Lower leg skin (tissue), 4 donors: ENCODE data around the gene CD300H. TPM values are rescaled to one million over a fixed set of nuclear protein-coding genes. Genes with fewer than 3 reads are reported as not detected.

ENCODE experiments used
- DNase-seq, 2 donors: peaks; one replicate each; pipeline ENCODE4 v3.0.0-alpha.2; 2019; ENCODE audit warnings: low spot score in 2 of 2
- H3K4me3 ChIP-seq: fragments of 200-600 bp; sonication (generic); 2 replicates; pipeline ENCODE4 v1.5.1; 2017; ENCODE audit warnings: mild to moderate bottlenecking, low read depth; ENCODE audit not compliant: poor library complexity, severe bottlenecking
- CTCF ChIP-seq, 3 donors: fragments of 450-650 bp; IDR thresholded peaks; one replicate each; pipeline ENCODE4 v1.5.1; 2016; ENCODE audit warnings: antibody characterized with exemption in 3 of 3, mild to moderate bottlenecking in 3 of 3, moderate library complexity in 2 of 3
- POLR2A ChIP-seq, 2 donors: fragments of 450-650 bp; IDR thresholded peaks; one replicate each; pipeline ENCODE4 v1.6.1; 2016 to 2017; ENCODE audit warnings: antibody characterized with exemption in 2 of 2, mild to moderate bottlenecking in 1 of 2, moderate library complexity in 1 of 2
- WGBS, 2 donors: methylation state at CpG; one replicate each; pipeline ENCODE4 v1.1.5; 2018; 5-methylcytosine and 5-hydroxymethylcytosine counted together
- intact Hi-C: fragments of 100-400 bp; cut with DNase I; formaldehyde crosslinking; loops from one replicate; pipeline ENCODE4 v1.15.0; 2023; ENCODE audit warnings: low total_unique reads
- total RNA-seq, 4 donors: library from RNA; depleted of rRNA; stranded (reverse); fragments of >200 nt; gene quantifications; one replicate each; pipeline ENCODE4 v1.1.0, GENCODE V29; 2016

Gene CD300H
- total RNA-seq, 4 donors from 2014 or later, result not detected

- WGBS, 2 donors, result 87 to 88% methylated on average over 8 of the region's 8 CpGs
These were observed 38.7 kb upstream of the CD300H start for GRCh38 chr17:74606050-74606449.

GRCh38 chr17:74605361-74605760, 38.1 kb upstream of the CD300H start:
- peak; percentile 76 to 93 for DNase-seq
- intact Hi-C loops, result no loop called here
- TF ChIP-seq CTCF (IDR thresholded peaks at IDR 0.05) (no peak), POLR2A (IDR thresholded peaks at IDR 0.05) (no peak)
- H3K4me3 ChIP-seq, result no peak overlapping the region
- WGBS, 2 donors, result 16 to 27% methylated on average over 10 of the region's 10 CpGs

More at GRCh38 chr17:74606050-74606449, 38.7 kb upstream of the CD300H start:
- no peak overlapping the region for H3K4me3 ChIP-seq
- TF ChIP-seq POLR2A (IDR thresholded peaks at IDR 0.05) (no peak), CTCF (IDR thresholded peaks at IDR 0.05) (no peak)
- DNase-seq, result peak in 1 of 2 donors; percentile 82
- intact Hi-C loops, result no loop called here

- intact Hi-C loops, result no loop called here
- no peak overlapping the region for H3K4me3 ChIP-seq
- WGBS, 2 donors, result 36 to 44% methylated on average over 10 of the region's 10 CpGs
- no peak for DNase-seq
- TF ChIP-seq POLR2A (IDR thresholded peaks at IDR 0.05) (no peak), CTCF (IDR thresholded peaks at IDR 0.05) (no peak)
These were observed 37.5 kb upstream of the CD300H start for GRCh38 chr17:74604761-74605160.

GRCh38 chr17:74604200-74604599, 36.9 kb upstream of the CD300H start:
- no peak overlapping the region for H3K4me3 ChIP-seq
- no peak for DNase-seq
- 91 to 92% methylated on average over 6 of the region's 6 CpGs for WGBS, 2 donors
- TF ChIP-seq CTCF (IDR thresholded peaks at IDR 0.05) (no peak), POLR2A (IDR thresholded peaks at IDR 0.05) (no peak)
- intact Hi-C loops, result no loop called here

- WGBS, 2 donors, result 81 to 88% methylated on average over 5 of the region's 5 CpGs
- intact Hi-C loops, result no loop called here
- H3K4me3 ChIP-seq, result no peak overlapping the region
- no peak for TF ChIP-seq POLR2A (IDR thresholded peaks at IDR 0.05)
- TF ChIP-seq CTCF (IDR thresholded peaks at IDR 0.05), result no peak
- DNase-seq, result no peak
These were observed 36.4 kb upstream of the CD300H start for GRCh38 chr17:74603746-74604145.

GRCh38 chr17:74603037-74603635, 35.8 kb upstream of the CD300H start:
- H3K4me3 ChIP-seq, result no peak overlapping the region
- TF ChIP-seq CTCF (IDR thresholded peaks at IDR 0.05), result no peak
- TF ChIP-seq POLR2A (IDR thresholded peaks at IDR 0.05), result no peak
- no peak for DNase-seq
- 75 to 78% methylated on average over 6 of the region's 6 CpGs for WGBS, 2 donors
- intact Hi-C loops, result no loop called here
